ENCODE data around the gene SLAMF1.

DNA sequence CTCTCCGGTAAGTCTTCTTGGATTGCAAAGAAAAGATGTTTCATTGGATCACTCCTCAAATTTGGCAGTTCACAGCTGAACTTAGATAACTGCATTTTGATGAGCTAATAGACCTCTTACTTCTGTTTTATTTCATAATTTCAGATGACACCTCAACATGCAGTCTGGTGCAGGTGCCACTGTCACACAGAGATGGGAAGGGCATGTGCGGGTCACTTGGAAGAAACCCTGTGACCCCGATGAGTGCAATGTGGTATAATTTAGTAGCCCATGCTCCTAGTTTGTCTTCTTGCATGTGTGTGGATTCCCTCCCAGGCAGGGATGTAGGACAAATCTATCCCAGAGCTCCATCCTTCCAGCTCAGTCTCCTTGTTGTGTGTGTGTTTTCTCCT, 481 bp upstream of the SLAMF1 start:
- TF ChIP-seq, protein P1, sequence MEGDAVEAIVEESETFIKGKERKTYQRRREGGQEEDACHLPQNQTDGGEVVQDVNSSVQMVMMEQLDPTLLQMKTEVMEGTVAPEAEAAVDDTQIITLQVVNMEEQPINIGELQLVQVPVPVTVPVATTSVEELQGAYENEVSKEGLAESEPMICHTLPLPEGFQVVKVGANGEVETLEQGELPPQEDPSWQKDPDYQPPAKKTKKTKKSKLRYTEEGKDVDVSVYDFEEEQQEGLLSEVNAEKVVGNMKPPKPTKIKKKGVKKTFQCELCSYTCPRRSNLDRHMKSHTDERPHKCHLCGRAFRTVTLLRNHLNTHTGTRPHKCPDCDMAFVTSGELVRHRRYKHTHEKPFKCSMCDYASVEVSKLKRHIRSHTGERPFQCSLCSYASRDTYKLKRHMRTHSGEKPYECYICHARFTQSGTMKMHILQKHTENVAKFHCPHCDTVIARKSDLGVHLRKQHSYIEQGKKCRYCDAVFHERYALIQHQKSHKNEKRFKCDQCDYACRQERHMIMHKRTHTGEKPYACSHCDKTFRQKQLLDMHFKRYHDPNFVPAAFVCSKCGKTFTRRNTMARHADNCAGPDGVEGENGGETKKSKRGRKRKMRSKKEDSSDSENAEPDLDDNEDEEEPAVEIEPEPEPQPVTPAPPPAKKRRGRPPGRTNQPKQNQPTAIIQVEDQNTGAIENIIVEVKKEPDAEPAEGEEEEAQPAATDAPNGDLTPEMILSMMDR (IDR thresholded peaks at IDR 0.05; ENCODE audit: insufficient read depth, low read depth, low read length) = no peak
- no peak for TF ChIP-seq EZH2 (IDR thresholded peaks at IDR 0.05; ENCODE audit: insufficient read depth, low read length)
